ENCODE data around the gene LAG3.

Gene LAG3

DNA sequence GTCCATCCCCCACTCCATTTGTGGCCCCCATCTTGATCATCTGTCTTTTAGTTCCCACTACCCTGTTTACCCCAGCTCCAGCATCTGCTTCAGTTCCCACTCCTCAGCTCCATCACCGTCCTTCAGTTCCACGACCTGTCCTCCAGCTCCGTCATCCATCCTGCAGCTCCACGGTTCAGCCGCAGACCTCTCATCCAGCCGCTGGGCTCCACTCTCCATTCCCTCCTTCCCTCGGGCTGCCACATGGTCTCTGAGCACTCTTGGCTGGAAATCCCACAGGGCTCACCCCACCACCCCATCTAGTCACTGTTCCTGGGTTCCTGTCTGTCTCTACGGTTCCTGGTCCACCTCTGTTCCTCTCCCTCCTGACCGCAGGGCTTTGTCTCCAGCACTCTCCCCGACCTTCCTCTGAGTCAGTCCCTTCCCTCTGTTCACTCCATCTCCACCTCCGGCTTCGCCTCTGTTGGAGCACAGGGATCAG, 52.6 kb downstream of the LAG3 start:
- TF ChIP-seq, protein P1, sequence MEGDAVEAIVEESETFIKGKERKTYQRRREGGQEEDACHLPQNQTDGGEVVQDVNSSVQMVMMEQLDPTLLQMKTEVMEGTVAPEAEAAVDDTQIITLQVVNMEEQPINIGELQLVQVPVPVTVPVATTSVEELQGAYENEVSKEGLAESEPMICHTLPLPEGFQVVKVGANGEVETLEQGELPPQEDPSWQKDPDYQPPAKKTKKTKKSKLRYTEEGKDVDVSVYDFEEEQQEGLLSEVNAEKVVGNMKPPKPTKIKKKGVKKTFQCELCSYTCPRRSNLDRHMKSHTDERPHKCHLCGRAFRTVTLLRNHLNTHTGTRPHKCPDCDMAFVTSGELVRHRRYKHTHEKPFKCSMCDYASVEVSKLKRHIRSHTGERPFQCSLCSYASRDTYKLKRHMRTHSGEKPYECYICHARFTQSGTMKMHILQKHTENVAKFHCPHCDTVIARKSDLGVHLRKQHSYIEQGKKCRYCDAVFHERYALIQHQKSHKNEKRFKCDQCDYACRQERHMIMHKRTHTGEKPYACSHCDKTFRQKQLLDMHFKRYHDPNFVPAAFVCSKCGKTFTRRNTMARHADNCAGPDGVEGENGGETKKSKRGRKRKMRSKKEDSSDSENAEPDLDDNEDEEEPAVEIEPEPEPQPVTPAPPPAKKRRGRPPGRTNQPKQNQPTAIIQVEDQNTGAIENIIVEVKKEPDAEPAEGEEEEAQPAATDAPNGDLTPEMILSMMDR (IDR thresholded peaks at IDR 0.05; ENCODE audit: insufficient read depth, low read length, poor library complexity, severe bottlenecking) = no peak
- TF ChIP-seq EZH2phosphoT487 (conservative IDR thresholded peaks at IDR 0.05; ENCODE audit: low read length) = no peak
- Histone ChIP-seq H3K27ac (ENCODE audit: low read depth, low read length) (no peak overlapping the region), H3K4me3 (ENCODE audit: insufficient read depth, low read length, poor library complexity, severe bottlenecking) (no peak overlapping the region), H3F3A (ENCODE audit: insufficient read depth) (no peaks in the 10 kb centered on the region), H3K27me3 (ENCODE audit: low read length) (no peaks in the 10 kb centered on the region), H3K79me2 (ENCODE audit: insufficient read depth, low read length) (no peaks in the 10 kb centered on the region), H4K20me1 (ENCODE audit: low read depth, low read length) (no peaks in the 10 kb centered on the region; the same call in 1 of the 2 replicates), H3K4me2 (ENCODE audit: low read depth, low read length, poor library complexity, severe bottlenecking) (no peak overlapping the region), H3K9me2 (replicated peaks; ENCODE audit: insufficient read depth, low read length) (no peaks in the 10 kb centered on the region), H2AFZ (ENCODE audit: low read depth, low read length, severe bottlenecking) (no peak overlapping the region), H3K36me3 (ENCODE audit: low read length) (no peaks in the 10 kb centered on the region), H3K9me3 (ENCODE audit: insufficient read depth, low read length) (no peaks in the 10 kb centered on the region), H3K9ac (ENCODE audit: low read length) (no peak overlapping the region)

DNA sequence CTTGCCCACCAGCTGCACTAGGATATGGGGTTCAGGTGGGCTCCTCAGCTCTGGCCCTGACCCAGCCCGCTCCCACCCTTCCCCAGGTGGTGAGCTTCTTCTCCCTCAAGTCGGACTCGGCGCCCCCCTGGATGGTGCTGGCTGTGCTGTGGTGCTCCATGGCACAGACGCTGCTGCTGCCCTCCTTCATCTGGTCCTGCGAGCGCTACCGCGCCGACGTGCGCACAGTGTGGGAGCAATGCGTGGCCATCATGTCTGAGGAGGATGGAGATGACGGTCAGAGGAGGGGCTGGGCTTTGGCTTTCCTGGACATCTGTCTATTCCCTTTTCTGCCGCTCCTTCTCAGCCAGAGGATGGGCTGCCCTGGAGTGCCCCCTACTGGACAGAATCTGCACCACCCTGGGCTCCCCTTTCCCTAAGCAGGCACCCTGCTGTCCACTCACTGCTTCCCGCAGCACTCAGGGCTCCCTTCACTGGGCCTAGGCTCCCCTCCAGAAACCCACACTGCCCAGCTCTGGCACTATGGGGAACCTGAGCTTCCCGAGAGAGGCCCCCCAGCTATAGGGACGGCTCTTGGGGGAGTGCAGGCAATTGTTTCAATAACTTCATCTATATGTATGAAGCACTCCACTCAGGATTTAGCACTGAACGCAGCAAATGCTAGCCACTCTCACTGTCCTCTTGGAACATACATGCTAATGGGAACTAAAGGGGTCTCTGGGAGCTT, 53.2 kb downstream of the LAG3 start:
- no peaks in the 10 kb centered on the region; the same call in 1 of the 2 replicates for H4K20me1 ChIP-seq (ENCODE audit: low read depth, low read length)
- H3F3A ChIP-seq (ENCODE audit: insufficient read depth) = no peaks in the 10 kb centered on the region
- no peaks in the 10 kb centered on the region for H3K27me3 ChIP-seq (ENCODE audit: low read length)
- no peak overlapping the region for H3K4me3 ChIP-seq (ENCODE audit: insufficient read depth, low read length, poor library complexity, severe bottlenecking)
- TF ChIP-seq, protein P1 (IDR thresholded peaks at IDR 0.05; ENCODE audit: insufficient read depth, low read length, poor library complexity, severe bottlenecking) = peak; percentile 87
- no peak for TF ChIP-seq EZH2phosphoT487 (conservative IDR thresholded peaks at IDR 0.05; ENCODE audit: low read length)
- no peak overlapping the region for H3K9ac ChIP-seq (ENCODE audit: low read length)
- no peak overlapping the region for H3K4me2 ChIP-seq (ENCODE audit: low read depth, low read length, poor library complexity, severe bottlenecking)
- H3K27ac ChIP-seq (ENCODE audit: low read depth, low read length) = no peak overlapping the region
- H2AFZ ChIP-seq (ENCODE audit: low read depth, low read length, severe bottlenecking) = no peak overlapping the region
- H3K9me3 ChIP-seq (ENCODE audit: insufficient read depth, low read length) = no peaks in the 10 kb centered on the region
- no peaks in the 10 kb centered on the region for H3K79me2 ChIP-seq (ENCODE audit: insufficient read depth, low read length)
- no peaks in the 10 kb centered on the region for H3K9me2 ChIP-seq (replicated peaks; ENCODE audit: insufficient read depth, low read length)
- H3K36me3 ChIP-seq (ENCODE audit: low read length) = no peaks in the 10 kb centered on the region

DNA sequence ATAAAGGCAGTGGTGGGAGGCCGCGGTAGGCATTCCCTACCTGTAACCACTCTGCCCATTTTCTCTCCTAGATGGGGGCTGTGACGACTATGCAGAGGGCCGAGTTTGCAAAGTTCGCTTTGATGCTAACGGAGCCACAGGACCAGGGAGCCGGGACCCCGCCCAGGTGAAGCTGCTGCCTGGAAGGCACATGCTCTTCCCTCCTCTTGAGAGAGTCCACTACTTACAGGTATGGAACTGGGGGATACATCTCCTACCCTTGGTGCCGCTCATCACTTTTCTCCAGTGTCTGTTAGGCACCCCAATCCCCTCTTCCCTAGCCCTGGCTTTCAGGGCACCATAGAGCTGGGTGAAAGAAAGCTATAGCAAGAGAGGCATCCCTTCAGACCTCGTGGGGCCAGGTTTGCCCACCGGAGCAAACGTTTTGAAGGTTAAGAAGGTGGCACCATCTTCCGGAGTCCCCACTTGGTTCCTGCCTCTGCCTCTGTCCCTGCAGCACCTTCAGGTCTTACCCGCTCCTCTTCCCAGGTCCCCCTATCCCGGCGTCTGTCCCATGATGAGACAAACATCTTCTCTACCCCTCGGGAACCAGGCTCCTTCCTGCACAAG, 53.9 kb downstream of the LAG3 start:
- TF ChIP-seq, protein P1 (IDR thresholded peaks at IDR 0.05; ENCODE audit: insufficient read depth, low read length, poor library complexity, severe bottlenecking) = no peak
- TF ChIP-seq EZH2phosphoT487 (conservative IDR thresholded peaks at IDR 0.05; ENCODE audit: low read length) = no peak
- no peak overlapping the region for H3K27ac ChIP-seq (ENCODE audit: low read depth, low read length)
- no peak overlapping the region for H3K4me3 ChIP-seq (ENCODE audit: insufficient read depth, low read length, poor library complexity, severe bottlenecking)
- H3K9ac ChIP-seq (ENCODE audit: low read length) = no peak overlapping the region
- H3F3A ChIP-seq (ENCODE audit: insufficient read depth) = no peaks in the 10 kb centered on the region
- no peaks in the 10 kb centered on the region for H3K9me2 ChIP-seq (replicated peaks; ENCODE audit: insufficient read depth, low read length)
- H2AFZ ChIP-seq (ENCODE audit: low read depth, low read length, severe bottlenecking) = no peak overlapping the region
- H4K20me1 ChIP-seq (ENCODE audit: low read depth, low read length) = no peaks in the 10 kb centered on the region; the same call in 1 of the 2 replicates
- H3K27me3 ChIP-seq (ENCODE audit: low read length) = no peaks in the 10 kb centered on the region
- no peaks in the 10 kb centered on the region for H3K36me3 ChIP-seq (ENCODE audit: low read length)
- H3K79me2 ChIP-seq (ENCODE audit: insufficient read depth, low read length) = no peaks in the 10 kb centered on the region
- H3K4me2 ChIP-seq (ENCODE audit: low read depth, low read length, poor library complexity, severe bottlenecking) = no peak overlapping the region
- H3K9me3 ChIP-seq (ENCODE audit: insufficient read depth, low read length) = no peaks in the 10 kb centered on the region
